ENCODE results near the gene SLC22A6.

Gene SLC22A6

DNA sequence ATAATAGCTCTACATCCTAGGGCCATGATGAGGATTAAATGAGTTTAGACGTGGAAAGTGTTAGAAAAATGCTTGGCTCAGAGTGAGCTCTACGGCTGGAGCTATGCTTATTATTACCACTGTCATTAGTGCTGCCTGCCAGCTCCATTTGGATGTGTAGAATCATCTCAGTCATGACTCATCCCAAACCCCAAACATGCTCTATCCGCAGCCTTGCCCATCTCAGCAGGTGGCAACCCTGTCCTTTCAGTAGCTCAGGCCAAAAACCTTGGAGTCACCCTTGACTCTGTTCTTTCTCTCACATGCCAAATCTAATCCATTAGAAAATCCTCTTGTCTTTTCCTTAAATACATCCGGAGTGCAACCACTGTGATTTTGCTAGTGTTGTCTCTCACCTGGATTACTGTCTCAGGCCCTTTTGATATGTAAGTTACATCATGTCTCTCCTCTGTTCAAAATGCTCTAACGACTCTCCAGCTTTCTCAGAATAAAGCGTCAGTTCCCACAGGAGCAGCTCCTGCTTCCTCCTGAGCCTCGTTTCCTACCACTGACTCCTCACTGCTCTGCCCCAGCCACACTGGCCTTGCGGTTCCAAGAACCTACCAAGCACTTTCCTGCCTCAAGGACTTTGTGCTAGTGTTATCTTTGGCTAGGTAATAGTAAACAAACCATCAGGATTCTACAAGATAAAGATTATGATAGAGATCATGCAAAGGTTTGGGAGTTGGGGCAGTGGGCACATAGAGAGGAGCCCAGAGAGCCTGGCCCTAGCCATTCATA lies 53.1 kb downstream of the SLC22A6 start:
- DNase-seq: no peak

GRCh38 chr11:62930666-62931065 lies 54.1 kb downstream of the SLC22A6 start:
- DNase-seq: no peak

- DNase-seq: no peak
Measured at GRCh38 chr11:62930157-62930556, 54.6 kb downstream of the SLC22A6 start.

GRCh38 chr11:62928011-62928410 lies 56.8 kb downstream of the SLC22A6 start:
- DNase-seq: no peak

GRCh38 chr11:62926680-62927455 lies 57.9 kb downstream of the SLC22A6 start:
- DNase-seq: no peak
